ENCODE measurements around the gene UNC5B. TPM values are rescaled to one million over a fixed set of nuclear protein-coding genes. Genes with fewer than 3 reads are reported as not detected.

The UNC5B gene
- total RNA-seq, 1 experiment from 2014 or later, result 7.1 TPM

- peak; percentile 66 for DNase-seq (ENCODE audit: low spot score)
Observed at GRCh38 chr10:71319042-71319799, 106.9 kb downstream of the UNC5B start, which contains the start of gene SLC29A3. TSS of gene SLC29A3 (plus strand) at chr10:71319259. CDS start at chr10:71319310, 51 bp downstream.

GRCh38 chr10:71319800-71320392 is 107.5 kb downstream of the UNC5B start:
- no peak for DNase-seq (ENCODE audit: low spot score)

- DNase-seq (ENCODE audit: low spot score), result no peak
Observed at GRCh38 chr10:71320592-71320991, 108.2 kb downstream of the UNC5B start.

GRCh38 chr10:71321386-71321785 is 109.0 kb downstream of the UNC5B start:
- DNase-seq (ENCODE audit: low spot score), result no peak

- DNase-seq (ENCODE audit: low spot score), result peak; percentile 26
Observed at GRCh38 chr10:71323407-71323806, 111.0 kb downstream of the UNC5B start.

- no peak for DNase-seq (ENCODE audit: low spot score)
Observed at GRCh38 chr10:71324743-71325142, 112.4 kb downstream of the UNC5B start.

- no peak for DNase-seq (ENCODE audit: low spot score)
Observed at GRCh38 chr10:71325267-71325666, 112.9 kb downstream of the UNC5B start.

GRCh38 chr10:71326464-71326881 is 114.1 kb downstream of the UNC5B start:
- no peak for DNase-seq (ENCODE audit: low spot score)

- DNase-seq (ENCODE audit: low spot score), result no peak
Observed at GRCh38 chr10:71330789-71331404, 118.5 kb downstream of the UNC5B start.

GRCh38 chr10:71331736-71332135 is 119.4 kb downstream of the UNC5B start:
- DNase-seq (ENCODE audit: low spot score), result no peak

GRCh38 chr10:71332466-71332865 is 120.1 kb downstream of the UNC5B start:
- no peak for DNase-seq (ENCODE audit: low spot score)

- no peak for DNase-seq (ENCODE audit: low spot score)
Observed at GRCh38 chr10:71333129-71333887, 120.9 kb downstream of the UNC5B start.

GRCh38 chr10:71334221-71334791 is 121.9 kb downstream of the UNC5B start:
- no peak for DNase-seq (ENCODE audit: low spot score)

GRCh38 chr10:71335173-71335708 is 122.9 kb downstream of the UNC5B start:
- DNase-seq (ENCODE audit: low spot score), result no peak

GRCh38 chr10:71336632-71337031 is 124.3 kb downstream of the UNC5B start:
- no peak for DNase-seq (ENCODE audit: low spot score)

- DNase-seq (ENCODE audit: low spot score), result no peak
Observed at GRCh38 chr10:71337219-71337701, 124.9 kb downstream of the UNC5B start.

GRCh38 chr10:71338728-71339495 is 126.5 kb downstream of the UNC5B start:
- DNase-seq (ENCODE audit: low spot score), result no peak

- DNase-seq (ENCODE audit: low spot score), result peak; percentile 27
Observed at GRCh38 chr10:71339796-71340589, 127.6 kb downstream of the UNC5B start.

GRCh38 chr10:71342573-71343391 is 130.4 kb downstream of the UNC5B start:
- DNase-seq (ENCODE audit: low spot score), result no peak

Data from H4 (cell line).